A549 (cell line): Measurements from ENCODE around the gene ALPI. TPM values are rescaled to one million over a fixed set of nuclear protein-coding genes. Genes with fewer than 3 reads are reported as not detected.

Experiments used
- ATAC-seq, 2 experiments: fragments of 200-7000 bp in 1 of 2; fragments of >200 bp in 1 of 2; cut with Nextera tagmentation in 1 of 2; cut with Tn5 transposase in 1 of 2; 3 replicates each; pipeline versions ENCODE4 v1.8.0 to v1.9.1; 2018 to 2020; ENCODE audit warnings: mild to moderate bottlenecking in 1 of 2, moderate library complexity in 1 of 2
- CTCF ChIA-PET: fragments of 300-600 bp; sonication (Branson Sonifier 250); formaldehyde crosslinking; extraction: SDS; loops from one replicate; lab custom pipeline; 2021; ENCODE audit warnings: antibody characterized with exemption, inconsistent platforms; lab: Yijun Ruan, JAX
- POLR2A ChIA-PET: fragments of 350-600 bp; formaldehyde crosslinking; extraction: SDS; loops from one replicate; lab custom pipeline; 2021; ENCODE audit warnings: antibody characterized with exemption, inconsistent platforms; lab: Yijun Ruan, JAX
- DNase-seq, 2 experiments: peaks; one replicate each; pipeline versions ENCODE4 v3.0.0 to v3.0.0-alpha.2; 2011 to 2016; ENCODE audit warnings: low read depth in 1 of 2, low spot score in 1 of 2
- FAIRE-seq: peaks from 2 replicates; lab custom pipeline; 2011; peaks lifted over from hg19 to GRCh38; lab: Jason Lieb, UNC
- H3K27ac ChIP-seq, 2 experiments: fragments of >200 bp; sonication (Bioruptor Twin); formaldehyde crosslinking; 3 replicates each; pipeline ENCODE4 v1.5.1; 2016 to 2017
- H3K4me1 ChIP-seq: fragments of >200 bp; sonication (Bioruptor Twin); formaldehyde crosslinking; 3 replicates; pipeline ENCODE4 v1.6.1; 2016
- H3K4me2 ChIP-seq: fragments of >200 bp; sonication (Bioruptor Twin); formaldehyde crosslinking; 3 replicates; pipeline ENCODE4 v1.6.1; 2016
- H3K4me3 ChIP-seq: fragments of >200 bp; sonication (Bioruptor Twin); formaldehyde crosslinking; 3 replicates; pipeline ENCODE4 v1.5.1; 2016
- H3K9me3 ChIP-seq: fragments of >200 bp; sonication (Bioruptor Twin); formaldehyde crosslinking; 3 replicates; pipeline ENCODE4 v1.6.1; 2016
- ATOH8 ChIP-seq: fragments of 250-450 bp; sonication (Bioruptor Pico); IDR thresholded peaks from 2 replicates; pipeline ENCODE4 v1.5.0; 2020; ENCODE audit warnings: low read depth, mild to moderate bottlenecking, moderate library complexity
- BCL3 ChIP-seq: fragments of >200 bp; sonication (Bioruptor Twin); formaldehyde crosslinking; IDR thresholded peaks from 3 replicates; pipeline ENCODE4 v1.6.1; 2016
- CBX8 ChIP-seq: fragments of 200-600 bp; sonication (generic); IDR thresholded peaks from 2 replicates; pipeline ENCODE4 v1.6.1; 2016
- CHD4 ChIP-seq: fragments of 200-600 bp; sonication (generic); IDR thresholded peaks from 2 replicates; pipeline ENCODE4 v1.6.1; 2016; ENCODE audit warnings: antibody characterized with exemption, mild to moderate bottlenecking, borderline replicate concordance
- CTCF ChIP-seq: fragments of >200 bp; sonication (Bioruptor Twin); formaldehyde crosslinking; IDR thresholded peaks from 3 replicates; pipeline ENCODE4 v1.5.1; 2016
- EHF ChIP-seq: fragments of 250-450 bp; sonication (Bioruptor Pico); IDR thresholded peaks from 2 replicates; pipeline ENCODE4 v1.5.0; 2020; ENCODE audit warnings: mild to moderate bottlenecking
- EP300 ChIP-seq, 2 experiments: fragments of >200 bp; sonication (Bioruptor Twin); formaldehyde crosslinking; IDR thresholded peaks; 2 replicates in 1 of 2; 3 replicates in 1 of 2; pipeline ENCODE4 v1.6.1; 2016 to 2017
- FOSB ChIP-seq: fragments of 250-450 bp; sonication (Bioruptor Pico); IDR thresholded peaks from 2 replicates; pipeline ENCODE4 v1.5.0; 2020; ENCODE audit warnings: mild to moderate bottlenecking, moderate library complexity
- FOSL2 ChIP-seq, 2 experiments: fragments of 450-650 bp in 1 of 2; fragments of >200 bp in 1 of 2; sonication (Bioruptor Twin) in 1 of 2; formaldehyde crosslinking; IDR thresholded peaks; 2 replicates each; pipeline versions ENCODE4 v1.5.0 to v1.6.1; 2016 to 2020; ENCODE audit warnings: mild to moderate bottlenecking in 1 of 2, moderate library complexity in 1 of 2
- GATA3 ChIP-seq: IDR thresholded peaks from 2 replicates; pipeline ENCODE4 v1.6.1; 2012; ENCODE audit warnings: borderline replicate concordance
- HES2 ChIP-seq: fragments of >200 bp; sonication (Bioruptor Twin); formaldehyde crosslinking; IDR thresholded peaks from 2 replicates; pipeline ENCODE4 v1.6.1; 2016
- HOXB5 ChIP-seq: fragments of 250-450 bp; sonication (Bioruptor Pico); IDR thresholded peaks from 2 replicates; pipeline ENCODE4 v1.5.0; 2020; ENCODE audit warnings: mild to moderate bottlenecking, moderate library complexity
- JUNB ChIP-seq: fragments of >200 bp; sonication (Bioruptor Twin); formaldehyde crosslinking; IDR thresholded peaks from 2 replicates; pipeline ENCODE4 v1.6.1; 2016
- MAFK ChIP-seq: fragments of 450-650 bp; IDR thresholded peaks from 2 replicates; pipeline ENCODE4 v1.6.1; 2014; ENCODE audit not compliant: partially characterized antibody
- MAX ChIP-seq: IDR thresholded peaks from 2 replicates; pipeline ENCODE4 v1.6.1; 2012
- MYC ChIP-seq: IDR thresholded peaks from 2 replicates; pipeline ENCODE4 v1.6.1; 2012; ENCODE audit warnings: mild to moderate bottlenecking, inconsistent platforms, low read length, improper control_type of control experiment, borderline replicate concordance
- NFE2L2 ChIP-seq: fragments of 150-350 bp; conservative IDR thresholded peaks from 2 replicates; pipeline ENCODE4 v1.6.1; 2014; ENCODE audit warnings: low read length
- NPAS2 ChIP-seq: fragments of 250-450 bp; sonication (Bioruptor Pico); IDR thresholded peaks from 2 replicates; pipeline ENCODE4 v1.8.0; 2022; ENCODE audit warnings: mild to moderate bottlenecking, moderate library complexity, borderline replicate concordance
- POLR2AphosphoS2 ChIP-seq: conservative IDR thresholded peaks from 2 replicates; pipeline ENCODE4 v1.6.1; 2012; ENCODE audit warnings: low read length, improper control_type of control experiment, inconsistent platforms
- TFCP2L1 ChIP-seq: fragments of 250-450 bp; sonication (Bioruptor Pico); IDR thresholded peaks from 2 replicates; pipeline ENCODE4 v1.5.0; 2021; ENCODE audit warnings: mild to moderate bottlenecking
- ZFP36 ChIP-seq: fragments of 450-650 bp; IDR thresholded peaks from 2 replicates; pipeline ENCODE4 v1.6.1; 2014; ENCODE audit warnings: borderline replicate concordance; ENCODE audit not compliant: partially characterized antibody
- ZNF302 ChIP-seq: fragments of 250-450 bp; sonication (Bioruptor Pico); IDR thresholded peaks from 2 replicates; pipeline ENCODE4 v1.9.0; 2021; ENCODE audit warnings: inconsistent platforms, mild to moderate bottlenecking, moderate library complexity
- WGBS: methylation state at CpG from one replicate; pipeline ENCODE4 v1.1.6; 2017; ENCODE audit errors: missing lambda C conversion rate; 5-methylcytosine and 5-hydroxymethylcytosine counted together
- polyA plus RNA-seq, 4 experiments: library from polyadenylated mRNA; depleted of rRNA in 3 of 4; stranded (reverse); fragments of >200 nt; fragmentation: RNase III in 1 of 4; extraction: RNeasy Plus Mini Kit Qiagen cat#74134 plus additional on column Dnase treatment in 1 of 4; gene quantifications; 2 replicates in 3 of 4; 3 replicates in 1 of 4; pipeline ENCODE4 v1.2.3, GENCODE V29; 2011 to 2017

ALPI gene
- polyA plus RNA-seq, 2 of the 4 experiments (the other 2 are of a cell fraction), result 0.05 TPM; not detected in 1

- 83% methylated on average over 25 of the region's 27 CpGs for WGBS
- CTCF ChIA-PET, result interaction anchor here (0.6 to 2.0 kb wide), 5 partner anchors 8 to 550 kb away, joined by 3 to 8 read pairs (median 3); no protein-coding TSS in a partner anchor
- DNase-seq, result no peak
- H3K27ac ChIP-seq, result no peak overlapping the region
- FAIRE-seq, result no peak
- no peak overlapping the region for H3K4me2 ChIP-seq
- TF ChIP-seq POLR2AphosphoS2, result no peak
- TF ChIP-seq ATOH8, result no peak
- TF ChIP-seq FOSL2 (IDR thresholded peaks at IDR 0.05), result no peak
- no peak for TF ChIP-seq FOSL2 (CRISPR knock-in tag; IDR thresholded peaks at IDR 0.05)
- no peak for TF ChIP-seq JUNB
- TF ChIP-seq MAFK, result no peak
- TF ChIP-seq EP300 (IDR thresholded peaks at IDR 0.05), result no peak
- TF ChIP-seq TFCP2L1 (CRISPR knock-in tag), result no peak
- TF ChIP-seq NPAS2 (CRISPR knock-in tag), result no peak
- TF ChIP-seq, all 56 proteins: peak for 0
- Histone ChIP-seq H3K4me3 (no peak overlapping the region), H3K4me1 (no peaks in the 10 kb centered on the region), H3K9me3 (no peaks in the 10 kb centered on the region)
- no peak for ATAC-seq
- POLR2A ChIA-PET, result no interaction called here
Observed at GRCh38 chr2:232456296-232457120, 555 bp downstream of the ALPI start.

GRCh38 chr2:232457121-232458011 is 1.4 kb downstream of the ALPI start:
- POLR2A ChIA-PET, result no interaction called here
- FAIRE-seq, result no peak
- CTCF ChIA-PET, result interaction anchor here (0.6 to 2.3 kb wide), 8 partner anchors 7 to 551 kb away, joined by 3 to 8 read pairs (median 4); partner anchors contain the start of gene PRSS56
- Histone ChIP-seq H3K9me3 (no peaks in the 10 kb centered on the region), H3K4me1 (no peaks in the 10 kb centered on the region), H3K4me2 (no peak overlapping the region)
- DNase-seq, result no peak
- TF ChIP-seq CHD4 (no peak), NFE2L2 (no peak), MYC (no peak), CTCF (no peak), POLR2AphosphoS2 (no peak)
- TF ChIP-seq, all 56 proteins: peak for 0
- WGBS, result 56% methylated on average over 12 of the region's 21 CpGs
- no peak overlapping the region for H3K4me3 ChIP-seq
- ATAC-seq, result no peak
- H3K27ac ChIP-seq, result no peak overlapping the region

GRCh38 chr2:232458051-232458660 is 2.2 kb downstream of the ALPI start:
- H3K4me3 ChIP-seq, result no peak overlapping the region
- CTCF ChIA-PET, result interaction anchor here (1.2 to 2.3 kb wide), 3 partner anchors 11 to 62 kb away, joined by 5 to 7 read pairs (median 6); partner anchors contain the start of gene PRSS56
- no peak for ATAC-seq
- no peak overlapping the region for H3K4me2 ChIP-seq
- WGBS, result 56% methylated on average over 18 of the region's 25 CpGs
- H3K9me3 ChIP-seq, result no peaks in the 10 kb centered on the region
- DNase-seq, result no peak
- TF ChIP-seq FOSB (CRISPR knock-in tag) (no peak), CBX8 (no peak), EHF (no peak), CTCF (no peak), BCL3 (no peak), HES2 (no peak), MAX (no peak), FOSL2 (IDR thresholded peaks at IDR 0.05) (no peak), FOSL2 (CRISPR knock-in tag; IDR thresholded peaks at IDR 0.05) (no peak), GATA3 (no peak), ZNF302 (CRISPR knock-in tag) (no peak), ZFP36 (no peak), HOXB5 (no peak)
- no peaks in the 10 kb centered on the region for H3K4me1 ChIP-seq
- no peak for FAIRE-seq
- H3K27ac ChIP-seq, result no peak overlapping the region
- POLR2A ChIA-PET, result no interaction called here
